Measurements from ENCODE around the gene CCDC28B.

CCDC28B gene

GRCh38 chr1:32234792-32235191 lies 34.4 kb downstream of the CCDC28B start:
- TF ChIP-seq CTCF (IDR thresholded peaks at IDR 0.05; ENCODE audit: insufficient read depth, missing control alignments): no peak
- FAIRE-seq: no peak
- DNase-seq (ENCODE audit: insufficient read length, low spot score): peak; percentile 12

DNA sequence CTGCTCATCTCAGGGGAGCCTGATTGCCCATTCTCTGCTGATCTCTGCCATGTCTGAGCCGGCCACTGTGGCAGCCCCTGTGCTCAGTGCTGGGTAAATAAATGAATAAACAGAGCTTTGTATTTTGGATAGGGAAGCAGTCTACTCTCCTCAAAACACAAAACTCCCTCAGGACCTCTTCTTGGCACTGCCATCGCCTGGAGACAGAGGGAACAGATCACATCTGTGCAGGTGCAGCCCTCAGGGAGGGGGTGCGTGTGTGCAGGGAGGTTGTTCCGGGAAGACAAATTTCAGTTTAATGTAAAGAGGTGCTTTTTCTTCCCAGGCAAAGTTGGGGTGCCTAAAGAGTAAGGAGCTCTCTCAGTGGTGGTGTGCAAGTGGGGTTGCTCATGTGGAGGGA lies 38.9 kb downstream of the CCDC28B start:
- no peak for FAIRE-seq
- TF ChIP-seq CTCF (IDR thresholded peaks at IDR 0.05; ENCODE audit: insufficient read depth, missing control alignments): no peak
- DNase-seq (ENCODE audit: insufficient read length, low spot score): no peak

DNA sequence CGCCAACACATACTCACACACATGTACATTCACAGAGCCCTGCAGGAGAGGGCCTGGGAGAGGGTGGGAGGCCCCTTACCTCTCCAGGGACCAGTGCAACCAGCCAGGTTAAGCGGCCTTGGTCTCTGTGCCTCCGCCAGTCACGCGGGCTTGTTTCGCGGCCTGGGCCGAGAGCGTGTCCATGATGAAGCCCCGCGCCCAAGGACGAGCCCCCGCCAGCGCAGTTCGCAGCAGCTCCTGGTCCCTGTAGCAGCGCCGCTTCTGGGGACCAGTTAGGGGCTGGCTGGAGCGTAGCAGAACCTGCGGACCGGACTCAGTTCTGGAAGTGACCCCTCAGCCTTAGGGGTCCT lies 39.4 kb downstream of the CCDC28B start:
- DNase-seq (ENCODE audit: insufficient read length, low spot score) (no peak), FAIRE-seq (no peak)
- no peak for TF ChIP-seq CTCF (IDR thresholded peaks at IDR 0.05; ENCODE audit: insufficient read depth, missing control alignments)

DNA sequence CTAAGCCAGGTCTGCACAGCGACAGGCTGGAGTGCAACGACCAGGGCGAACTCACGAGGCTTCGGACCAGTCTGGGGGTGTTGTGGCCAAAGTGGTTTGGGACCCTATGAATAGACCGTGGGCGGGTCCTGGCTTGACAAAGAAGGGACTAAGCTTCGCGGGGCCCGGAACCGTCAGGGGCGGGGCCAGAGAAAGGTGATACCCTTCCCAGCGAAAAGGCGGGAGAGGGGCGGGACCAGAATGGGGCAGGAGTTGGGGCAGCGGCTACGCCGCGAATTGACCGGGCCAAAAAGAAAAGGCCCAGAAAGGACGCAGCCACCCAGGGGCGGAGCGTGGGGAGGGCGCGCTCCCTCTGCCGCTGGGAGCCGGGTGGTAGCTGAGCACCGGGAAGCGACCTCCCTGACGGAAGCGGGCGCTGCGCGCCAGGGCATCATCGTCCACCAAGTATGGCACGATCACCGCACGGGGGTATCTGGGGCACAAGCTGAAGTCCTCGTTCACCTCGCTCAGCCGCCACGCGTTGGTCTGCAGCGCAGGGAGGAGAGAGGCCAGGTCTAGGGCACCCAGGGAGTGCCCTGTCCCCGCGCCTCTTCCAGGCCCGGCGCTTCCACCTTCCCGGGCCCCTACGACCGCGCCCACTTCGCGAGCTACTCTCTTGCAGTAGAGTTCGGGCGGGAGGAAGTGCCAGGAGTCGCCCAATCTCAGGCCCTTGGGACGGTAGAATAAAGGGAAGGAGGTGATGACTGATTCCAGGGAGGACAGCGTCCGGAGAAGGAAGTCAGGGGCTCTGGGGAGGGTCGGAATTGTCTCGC lies 40.0 kb downstream of the CCDC28B start:
- FAIRE-seq (no peak), DNase-seq (ENCODE audit: insufficient read length, low spot score) (no peak)
- TF ChIP-seq CTCF (IDR thresholded peaks at IDR 0.05; ENCODE audit: insufficient read depth, missing control alignments): peak; percentile 28

- no peak for TF ChIP-seq CTCF (IDR thresholded peaks at IDR 0.05; ENCODE audit: insufficient read depth, missing control alignments)
- FAIRE-seq (no peak), DNase-seq (ENCODE audit: insufficient read length, low spot score) (no peak)
These were observed 40.8 kb downstream of the CCDC28B start for GRCh38 chr1:32241001-32241763.

- TF ChIP-seq CTCF (IDR thresholded peaks at IDR 0.05; ENCODE audit: insufficient read depth, missing control alignments): no peak
- no peak for DNase-seq (ENCODE audit: insufficient read length, low spot score)
- no peak for FAIRE-seq
These were observed 42.0 kb downstream of the CCDC28B start for GRCh38 chr1:32242341-32242851.

- no peak for TF ChIP-seq CTCF (IDR thresholded peaks at IDR 0.05; ENCODE audit: insufficient read depth, missing control alignments)
- FAIRE-seq (no peak), DNase-seq (ENCODE audit: insufficient read length, low spot score) (no peak)
These were observed 46.5 kb downstream of the CCDC28B start, which contains the start of gene FAM167B for GRCh38 chr1:32246888-32247273. FAM167B (plus strand) TSS chr1:32247222; CDS start chr1:32247422, 200 bp downstream.

All from D721Med (cell line).